Prostate gland (tissue), 2 donors: ENCODE data around the gene UPK2.

ENCODE experiments used
- CTCF ChIP-seq, 4 experiments: fragments of 200-600 bp in 2 of 4; fragments of 450-650 bp in 2 of 4; sonication (generic) in 2 of 4; IDR thresholded peaks; 1 replicate in 3 of 4; 2 replicates in 1 of 4; pipeline ENCODE4 v1.5.1; 2016 to 2019; ENCODE audit warnings: antibody characterized with exemption in 4 of 4, mild to moderate bottlenecking in 2 of 4, moderate library complexity in 2 of 4
- POLR2AphosphoS5 ChIP-seq: sonication (generic); formaldehyde crosslinking; IDR thresholded peaks from one replicate; pipeline ENCODE4 v1.6.1; 2017; ENCODE audit warnings: antibody characterized with exemption

- no peak for TF ChIP-seq CTCF (IDR thresholded peaks at IDR 0.05)
- no peak for TF ChIP-seq POLR2AphosphoS5
Observed at GRCh38 chr11:118961591-118961990, 5.5 kb downstream of the UPK2 start.
